TTC549 (cell line): ENCODE measurements around the gene CADM2.
"Not testable (repeated sequence)": the region's sequence is repeated elsewhere in the genome, so short reads cannot be mapped to it uniquely, and the experiment has no call there.

Source experiments
- FAIRE-seq: peaks from 2 replicates; lab custom pipeline; 2012; peaks lifted over from hg19 to GRCh38; lab: Jason Lieb, UNC

Gene CADM2

GRCh38 chr3:85977615-85978338, 1019.0 kb downstream of the CADM2 start:
- no peak for FAIRE-seq

GRCh38 chr3:85979034-85979433, 1020.2 kb downstream of the CADM2 start:
- no peak for FAIRE-seq

GRCh38 chr3:85989581-85989980, 1030.8 kb downstream of the CADM2 start:
- FAIRE-seq, result not testable (repeated sequence)

GRCh38 chr3:86029590-86029989, 1070.8 kb downstream of the CADM2 start:
- FAIRE-seq, result no peak

GRCh38 chr3:86037916-86038315, 1079.1 kb downstream of the CADM2 start:
- no peak for FAIRE-seq

GRCh38 chr3:86046436-86047136, 1087.8 kb downstream of the CADM2 start:
- no peak for FAIRE-seq

- no peak for FAIRE-seq
Measured at GRCh38 chr3:86047161-86047560, 1088.4 kb downstream of the CADM2 start.

GRCh38 chr3:86051058-86051457, 1092.3 kb downstream of the CADM2 start:
- FAIRE-seq, result no peak

GRCh38 chr3:86056032-86056431, 1097.2 kb downstream of the CADM2 start:
- no peak for FAIRE-seq

GRCh38 chr3:86056962-86057361, 1098.2 kb downstream of the CADM2 start:
- FAIRE-seq, result no peak

GRCh38 chr3:86073799-86074198, 1115.0 kb downstream of the CADM2 start:
- FAIRE-seq, result no peak

- no peak for FAIRE-seq
Measured at GRCh38 chr3:86087160-86087871, 1128.5 kb downstream of the CADM2 start.

- no peak for FAIRE-seq
Measured at GRCh38 chr3:86104154-86104553, 1145.4 kb downstream of the CADM2 start.

GRCh38 chr3:86109434-86109833, 1150.6 kb downstream of the CADM2 start:
- no peak for FAIRE-seq
